Neuronal stem cell (in vitro differentiated cells): Measurements from ENCODE around the gene LRRC27.
"Not testable (repeated sequence)": the region's sequence is repeated elsewhere in the genome, so short reads cannot be mapped to it uniquely, and the experiment has no call there.

ENCODE experiments used
- DNase-seq: peaks from one replicate; pipeline ENCODE4 v3.0.0-alpha.2; 2013; ENCODE audit warnings: low spot score
- H2AFZ ChIP-seq: one replicate; pipeline ENCODE4 v1.6.1; 2013; ENCODE audit warnings: mild to moderate bottlenecking, low read length, inconsistent platforms
- H2AK5ac ChIP-seq: 2 replicates; pipeline ENCODE4 v1.6.1; 2013; ENCODE audit warnings: low read depth, mild to moderate bottlenecking, inconsistent platforms, low read length, moderate library complexity, mixed read lengths
- H2BK120ac ChIP-seq: 2 replicates; pipeline ENCODE4 v1.6.1; 2013; ENCODE audit warnings: low read depth, mild to moderate bottlenecking, inconsistent platforms, low read length, moderate library complexity, mixed read lengths
- H2BK12ac ChIP-seq: one replicate; pipeline ENCODE4 v1.6.1; 2013; ENCODE audit warnings: low read length, inconsistent platforms
- H2BK15ac ChIP-seq: 2 replicates; pipeline ENCODE4 v1.6.1; 2013; ENCODE audit warnings: mild to moderate bottlenecking, low read length, inconsistent platforms, mixed read lengths
- H2BK5ac ChIP-seq: one replicate; pipeline ENCODE4 v1.6.1; 2013; ENCODE audit warnings: inconsistent platforms, mild to moderate bottlenecking, low read length, moderate library complexity
- H3K14ac ChIP-seq: one replicate; pipeline ENCODE4 v1.6.1; 2013; ENCODE audit warnings: low read length, inconsistent platforms
- H3K18ac ChIP-seq: 2 replicates; pipeline ENCODE4 v1.6.1; 2013; ENCODE audit warnings: low read length, inconsistent platforms
- H3K23ac ChIP-seq: 2 replicates; pipeline ENCODE4 v1.6.1; 2013; ENCODE audit warnings: low read depth, mild to moderate bottlenecking, mixed read lengths, low read length, inconsistent platforms; ENCODE audit not compliant: poor library complexity
- H3K27ac ChIP-seq: replicated peaks from 3 replicates; pipeline ENCODE4 v1.5.1; 2013; ENCODE audit warnings: low read length, inconsistent platforms
- H3K27me3 ChIP-seq, 3 experiments: 2 replicates each; pipeline ENCODE4 v1.6.1; 2013; ENCODE audit warnings: low read length in 3 of 3, mild to moderate bottlenecking in 2 of 3, inconsistent platforms in 1 of 3, low read depth in 1 of 3, mixed read lengths in 1 of 3, moderate library complexity in 1 of 3; ENCODE audit not compliant: control insufficient read depth in 3 of 3, insufficient read depth in 3 of 3
- H3K36me3 ChIP-seq, 2 donors: replicated peaks in 1 of 2; 2 replicates each; pipeline ENCODE4 v1.6.1; 2013; ENCODE audit warnings: low read length in 2 of 2; ENCODE audit not compliant: control insufficient read depth in 2 of 2, insufficient read depth in 2 of 2
- H3K4ac ChIP-seq: 2 replicates; pipeline ENCODE4 v1.6.1; 2013; ENCODE audit warnings: inconsistent platforms, mild to moderate bottlenecking, low read length, moderate library complexity
- H3K4me1 ChIP-seq, 2 donors: 1 replicate in 1 of 2; 2 replicates in 1 of 2; pipeline ENCODE4 v1.6.1; 2013; ENCODE audit warnings: low read length in 2 of 2, low read depth in 1 of 2; ENCODE audit not compliant: control insufficient read depth in 2 of 2, insufficient read depth in 1 of 2
- H3K4me2 ChIP-seq: one replicate; pipeline ENCODE4 v1.6.1; 2013; ENCODE audit warnings: mild to moderate bottlenecking, low read length, inconsistent platforms; ENCODE audit not compliant: insufficient read depth, poor library complexity, severe bottlenecking
- H3K4me3 ChIP-seq, 2 donors: 2 replicates each; pipeline ENCODE4 v1.5.1; 2013; ENCODE audit warnings: low read length in 2 of 2, mild to moderate bottlenecking in 2 of 2, inconsistent platforms in 1 of 2, moderate library complexity in 1 of 2
- H3K79me1 ChIP-seq: one replicate; pipeline ENCODE4 v1.6.1; 2013; ENCODE audit warnings: low read depth, mild to moderate bottlenecking, inconsistent platforms, low read length, moderate library complexity
- H3K9ac ChIP-seq: one replicate; pipeline ENCODE4 v1.6.1; 2013; ENCODE audit warnings: mild to moderate bottlenecking, low read depth, low read length, inconsistent platforms; ENCODE audit not compliant: poor library complexity
- H3K9me3 ChIP-seq, 2 donors: replicated peaks in 1 of 2; 2 replicates each; pipeline versions ENCODE3 to v1.6.1; 2013; ENCODE audit warnings: low read length in 2 of 2, mild to moderate bottlenecking in 2 of 2, inconsistent platforms in 1 of 2, low read depth in 1 of 2, mixed read lengths in 1 of 2, moderate library complexity in 1 of 2; ENCODE audit not compliant: control insufficient read depth in 2 of 2, insufficient read depth in 1 of 2
- H4K8ac ChIP-seq: one replicate; pipeline ENCODE4 v1.6.1; 2013; ENCODE audit warnings: low read depth, mild to moderate bottlenecking, inconsistent platforms, low read length, moderate library complexity
- H4K91ac ChIP-seq: one replicate; pipeline ENCODE4 v1.6.1; 2013; ENCODE audit warnings: low read length, low read depth, mild to moderate bottlenecking, inconsistent platforms; ENCODE audit not compliant: poor library complexity
- WGBS, 2 donors: extraction: QIAGEN DNeasy Blood & Tissue Kit; methylation state at CpG; one replicate each; pipeline ENCODE4 v1.1.7; 2013; ENCODE audit warnings: missing lambda C conversion rate in 2 of 2, mixed read lengths in 1 of 2; ENCODE audit not compliant: insufficient read length in 2 of 2, insufficient replicate concordance in 1 of 2; ENCODE audit errors: extremely low coverage in 2 of 2; 5-methylcytosine and 5-hydroxymethylcytosine counted together

The LRRC27 gene

GRCh38 chr10:132293201-132293812 lies 38.7 kb upstream of the LRRC27 start:
- no peak overlapping the region for H3K4me2 ChIP-seq
- DNase-seq = no peak

GRCh38 chr10:132293813-132294520 lies 38.0 kb upstream of the LRRC27 start:
- H4K8ac ChIP-seq = no peak overlapping the region
- no peak overlapping the region for H2BK5ac ChIP-seq
- H2AK5ac ChIP-seq = no peak overlapping the region
- no peak for DNase-seq
- no peaks in the 10 kb centered on the region for H3K36me3 ChIP-seq
- no peak overlapping the region for H4K91ac ChIP-seq
- H2BK15ac ChIP-seq = no peak overlapping the region
- no peak overlapping the region for H3K23ac ChIP-seq
- H3K18ac ChIP-seq = no peak overlapping the region
- H2BK120ac ChIP-seq = no peak overlapping the region
- no peaks in the 10 kb centered on the region for H3K27me3 ChIP-seq
- H3K9ac ChIP-seq = no peak overlapping the region
- peaks cover 12 to 22% of the 10 kb centered on the region in 2 donors for H3K4me1 ChIP-seq
- no peaks in the 10 kb centered on the region for H3K9me3 ChIP-seq
- no peak overlapping the region for H3K4me3 ChIP-seq
- H2AFZ ChIP-seq = peak overlapping the region; percentile 75
- no peak overlapping the region for H3K4me2 ChIP-seq
- WGBS, 2 donors = no CpG with 5 or more reads among the region's 25 CpGs
- no peak overlapping the region for H3K27ac ChIP-seq
- no peak overlapping the region for H2BK12ac ChIP-seq
- no peaks in the 10 kb centered on the region for H3K79me1 ChIP-seq
- H3K14ac ChIP-seq = no peak overlapping the region
- H3K4ac ChIP-seq = no peak overlapping the region

More at GRCh38 chr10:132293201-132293812, 38.7 kb upstream of the LRRC27 start:
- Histone ChIP-seq H2BK120ac (no peak overlapping the region), H3K23ac (peak overlapping the region; percentile 46), H2BK12ac (no peak overlapping the region), H3K79me1 (no peaks in the 10 kb centered on the region), H3K27me3 (no peaks in the 10 kb centered on the region), H3K9me3 (no peaks in the 10 kb centered on the region), H2BK15ac (no peak overlapping the region), H3K36me3 (no peaks in the 10 kb centered on the region), H3K4me1 (peaks cover 12 to 18% of the 10 kb centered on the region in 2 donors), H4K8ac (no peak overlapping the region), H3K9ac (peak overlapping the region; percentile 53), H3K4ac (no peak overlapping the region), H4K91ac (no peak overlapping the region), H3K4me3 (peak overlapping the region in 1 of 2 donors; percentile 46), H3K27ac (no peak overlapping the region), H3K18ac (peak overlapping the region; percentile 87), H3K14ac (no peak overlapping the region), H2AK5ac (no peak overlapping the region), H2BK5ac (no peak overlapping the region), H2AFZ (peak overlapping the region; percentile 75)
- WGBS, 2 donors = no CpG with 5 or more reads among the region's 16 CpGs

- H3K4ac ChIP-seq = no peak overlapping the region
- WGBS, 2 donors = no CpG with 5 or more reads among the region's 23 CpGs
- no peaks in the 10 kb centered on the region for H3K27me3 ChIP-seq
- peak; percentile 64 for DNase-seq
- no peak overlapping the region for H3K18ac ChIP-seq
- H2AFZ ChIP-seq = no peak overlapping the region
- no peak overlapping the region for H3K23ac ChIP-seq
- peak overlapping the region in 1 of 2 donors; percentile 18 for H3K4me3 ChIP-seq
- H3K9me3 ChIP-seq = no peaks in the 10 kb centered on the region
- no peak overlapping the region for H2BK5ac ChIP-seq
- H3K14ac ChIP-seq = no peak overlapping the region
- no peak overlapping the region for H4K8ac ChIP-seq
- no peak overlapping the region for H4K91ac ChIP-seq
- H3K79me1 ChIP-seq = no peaks in the 10 kb centered on the region
- no peaks in the 10 kb centered on the region for H3K36me3 ChIP-seq
- H2AK5ac ChIP-seq = no peak overlapping the region
- H3K9ac ChIP-seq = no peak overlapping the region
- no peak overlapping the region for H2BK12ac ChIP-seq
- H2BK120ac ChIP-seq = no peak overlapping the region
- H3K4me2 ChIP-seq = no peak overlapping the region
- H3K27ac ChIP-seq = no peak overlapping the region
- H2BK15ac ChIP-seq = no peak overlapping the region
- H3K4me1 ChIP-seq = peaks cover 12 to 22% of the 10 kb centered on the region in 2 donors
Measured at GRCh38 chr10:132294561-132295318, 37.3 kb upstream of the LRRC27 start.

- not testable (repeated sequence) for H2BK15ac ChIP-seq, H2AFZ ChIP-seq, H3K27ac ChIP-seq, H3K18ac ChIP-seq, H4K8ac ChIP-seq, H3K9ac ChIP-seq, H2BK5ac ChIP-seq, H3K79me1 ChIP-seq, H3K23ac ChIP-seq, H3K4me2 ChIP-seq, DNase-seq, H3K4me3 ChIP-seq, H4K91ac ChIP-seq, H3K4ac ChIP-seq, H2BK120ac ChIP-seq, H3K14ac ChIP-seq, H2AK5ac ChIP-seq, H3K36me3 ChIP-seq, H3K27me3 ChIP-seq, H3K9me3 ChIP-seq, H2BK12ac ChIP-seq
- WGBS, 2 donors = no CpG with 5 or more reads among the region's 23 CpGs
- H3K4me1 ChIP-seq = peaks cover 12 to 22% of the 10 kb centered on the region in 2 donors
Measured at GRCh38 chr10:132295481-132295880, 36.5 kb upstream of the LRRC27 start.
